Urinary bladder (tissue), 4 donors: ENCODE measurements around the gene LMAN1L. TPM values are rescaled to one million over a fixed set of nuclear protein-coding genes. Genes with fewer than 3 reads are reported as not detected.

Experiments
- DNase-seq: peaks from one replicate; pipeline ENCODE4 v3.0.0-alpha.2; 2015; ENCODE audit errors: extremely low spot score
- H3K27ac ChIP-seq: one replicate; pipeline ENCODE4 v1.5.1; 2013; ENCODE audit warnings: low read depth, mild to moderate bottlenecking, moderate library complexity
- H3K36me3 ChIP-seq: one replicate; pipeline ENCODE4 v1.6.1; 2013; ENCODE audit warnings: mild to moderate bottlenecking, moderate library complexity; ENCODE audit not compliant: insufficient read depth
- H3K4me1 ChIP-seq: one replicate; pipeline ENCODE4 v1.6.1; 2013; ENCODE audit warnings: mild to moderate bottlenecking, moderate library complexity; ENCODE audit not compliant: insufficient read depth
- H3K4me3 ChIP-seq: one replicate; pipeline ENCODE4 v1.5.1; 2013; ENCODE audit warnings: low read depth, low read length
- WGBS: extraction: QIAGEN DNeasy Blood & Tissue Kit; methylation state at CpG from one replicate; pipeline ENCODE4 v1.1.7; 2013; 5-methylcytosine and 5-hydroxymethylcytosine counted together
- polyA plus RNA-seq: library from polyadenylated mRNA; stranded (reverse); fragments of 200-250 nt; gene quantifications from one replicate; pipeline ENCODE4 v1.2.3, GENCODE V29; 2013
- total RNA-seq: library from RNA; depleted of rRNA; stranded (reverse); fragments of >200 nt; gene quantifications from one replicate; pipeline ENCODE4 v1.2.3, GENCODE V29; 2014
- donor health status: healthy with polysubstance abuse.
- donor health status: healthy.

The LMAN1L gene
- total and polyA plus RNA-seq, 2 donors: 0.33 to 0.85 TPM

- H3K36me3 ChIP-seq: peaks cover 4% of the 10 kb centered on the region
- no peak for DNase-seq
- no peaks in the 10 kb centered on the region for H3K4me1 ChIP-seq
- H3K4me3 ChIP-seq: no peak overlapping the region
- 82% methylated on average over 4 of the region's 4 CpGs for WGBS
- H3K27ac ChIP-seq: no peak overlapping the region
These were observed 32.9 kb downstream of the LMAN1L start for GRCh38 chr15:74845581-74845980.

GRCh38 chr15:74847432-74847831 lies 34.8 kb downstream of the LMAN1L start:
- Histone ChIP-seq H3K4me1 (no peaks in the 10 kb centered on the region), H3K36me3 (peaks cover 10% of the 10 kb centered on the region), H3K4me3 (no peak overlapping the region), H3K27ac (no peak overlapping the region)
- 86% methylated on average over 3 of the region's 3 CpGs for WGBS
- no peak for DNase-seq

DNA sequence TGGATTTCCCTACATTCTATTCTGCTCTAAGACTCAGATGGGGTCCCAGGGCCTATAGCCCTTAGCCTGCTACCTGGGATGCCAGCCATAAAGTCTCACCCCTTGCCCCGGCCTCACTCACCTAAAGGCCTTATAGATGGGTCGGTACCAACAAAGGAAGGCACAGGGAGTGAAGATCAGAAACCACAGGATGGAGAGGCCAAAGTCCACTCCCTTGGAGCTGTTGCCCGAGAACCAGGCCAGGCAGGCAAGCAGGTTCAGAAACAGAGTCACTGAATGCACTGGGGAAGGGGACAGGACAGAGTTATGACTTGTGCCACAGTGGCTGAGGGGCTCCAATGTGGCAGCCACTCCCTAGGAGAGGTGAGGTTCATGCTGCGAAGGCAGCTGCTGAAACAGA lies 37.8 kb downstream of the LMAN1L start:
- 95% methylated on average over 4 of the region's 4 CpGs for WGBS
- Histone ChIP-seq H3K4me1 (no peaks in the 10 kb centered on the region), H3K27ac (no peak overlapping the region), H3K36me3 (peaks cover 10% of the 10 kb centered on the region), H3K4me3 (no peak overlapping the region)
- no peak for DNase-seq

DNA sequence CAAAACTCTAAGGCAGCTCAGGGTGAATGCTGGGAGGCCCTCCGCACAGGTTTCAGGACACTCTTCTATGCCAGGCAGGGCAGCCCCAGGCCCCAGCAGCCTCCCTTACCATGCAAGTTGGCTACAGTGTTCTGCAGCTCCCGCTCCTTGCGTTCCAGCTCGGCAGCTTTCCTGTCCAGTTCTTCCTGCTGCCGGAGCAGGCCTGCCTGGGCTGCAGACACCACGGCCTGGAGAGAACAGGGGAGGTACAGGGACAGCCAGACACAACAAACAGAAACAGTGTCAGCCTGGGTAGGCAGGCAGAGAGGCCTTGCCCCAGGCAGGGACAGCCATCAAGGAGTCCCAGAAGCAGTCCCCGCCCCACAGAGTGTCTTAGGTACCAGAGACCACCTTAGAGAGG lies 39.3 kb downstream of the LMAN1L start:
- Histone ChIP-seq H3K4me1 (no peaks in the 10 kb centered on the region), H3K4me3 (no peak overlapping the region), H3K36me3 (peaks cover 10% of the 10 kb centered on the region), H3K27ac (no peak overlapping the region)
- WGBS: 93% methylated on average over 7 of the region's 7 CpGs
- no peak for DNase-seq

DNA sequence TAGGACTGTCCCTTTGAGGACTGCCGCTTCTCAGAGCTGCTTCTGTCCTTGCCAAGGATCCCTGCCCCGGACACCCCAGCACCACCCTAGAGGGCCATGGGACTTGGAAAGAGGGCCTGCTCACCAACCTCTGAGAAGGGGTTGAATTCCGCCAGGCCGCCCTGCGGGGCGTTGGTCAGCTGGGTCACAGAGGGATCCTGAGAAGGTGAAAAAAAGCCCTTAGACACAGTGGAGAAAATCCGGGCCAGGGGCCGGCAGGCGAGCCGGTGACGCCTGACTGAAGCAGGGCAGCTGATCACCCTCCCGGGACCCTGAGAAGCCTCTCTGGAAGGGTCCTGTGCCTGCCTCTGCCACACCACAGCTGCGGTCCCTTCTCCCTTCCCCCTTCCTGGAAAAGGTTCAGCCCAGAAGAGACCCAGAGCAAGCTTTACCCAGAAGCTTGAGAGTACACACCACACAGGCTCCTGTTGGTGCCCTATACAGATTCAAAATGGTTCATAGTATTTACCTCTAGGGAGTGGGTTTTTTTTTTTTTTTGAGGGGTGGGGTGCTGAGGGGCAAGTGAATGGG lies 41.9 kb downstream of the LMAN1L start:
- peaks cover 10% of the 10 kb centered on the region for H3K36me3 ChIP-seq
- no peak overlapping the region for H3K4me3 ChIP-seq
- H3K27ac ChIP-seq: no peak overlapping the region
- 94% methylated on average over 13 of the region's 13 CpGs for WGBS
- no peaks in the 10 kb centered on the region for H3K4me1 ChIP-seq
- no peak for DNase-seq

DNA sequence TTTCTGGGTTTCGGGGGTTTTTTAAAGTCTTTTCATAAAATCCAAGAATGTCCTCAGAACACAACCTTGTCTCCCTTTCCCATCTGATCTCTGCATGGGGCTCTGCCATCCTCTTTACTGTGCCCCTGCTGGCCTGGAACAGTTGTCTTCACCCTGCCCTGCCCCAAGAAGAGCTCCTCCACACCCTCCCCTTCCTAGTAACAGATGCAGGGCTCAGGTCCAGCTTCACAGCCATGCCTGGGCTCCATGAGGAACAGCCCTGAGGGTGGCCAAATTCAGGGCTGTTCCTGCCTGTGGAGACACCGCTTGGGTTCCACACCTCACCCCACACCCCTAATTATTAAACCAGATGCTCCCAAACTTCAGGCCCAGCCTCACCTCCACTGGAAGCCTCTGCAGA lies 43.2 kb downstream of the LMAN1L start:
- DNase-seq: no peak
- 98% methylated on average over 2 of the region's 2 CpGs for WGBS
- H3K27ac ChIP-seq: no peak overlapping the region
- H3K4me1 ChIP-seq: no peaks in the 10 kb centered on the region
- peaks cover 10% of the 10 kb centered on the region for H3K36me3 ChIP-seq
- no peak overlapping the region for H3K4me3 ChIP-seq

GRCh38 chr15:74856537-74856936 lies 43.9 kb downstream of the LMAN1L start:
- H3K4me3 ChIP-seq: no peak overlapping the region
- DNase-seq: no peak
- WGBS: 98% methylated on average over 1 of the region's 1 CpG
- H3K27ac ChIP-seq: no peak overlapping the region
- H3K4me1 ChIP-seq: no peaks in the 10 kb centered on the region
- peaks cover 8% of the 10 kb centered on the region for H3K36me3 ChIP-seq

DNA sequence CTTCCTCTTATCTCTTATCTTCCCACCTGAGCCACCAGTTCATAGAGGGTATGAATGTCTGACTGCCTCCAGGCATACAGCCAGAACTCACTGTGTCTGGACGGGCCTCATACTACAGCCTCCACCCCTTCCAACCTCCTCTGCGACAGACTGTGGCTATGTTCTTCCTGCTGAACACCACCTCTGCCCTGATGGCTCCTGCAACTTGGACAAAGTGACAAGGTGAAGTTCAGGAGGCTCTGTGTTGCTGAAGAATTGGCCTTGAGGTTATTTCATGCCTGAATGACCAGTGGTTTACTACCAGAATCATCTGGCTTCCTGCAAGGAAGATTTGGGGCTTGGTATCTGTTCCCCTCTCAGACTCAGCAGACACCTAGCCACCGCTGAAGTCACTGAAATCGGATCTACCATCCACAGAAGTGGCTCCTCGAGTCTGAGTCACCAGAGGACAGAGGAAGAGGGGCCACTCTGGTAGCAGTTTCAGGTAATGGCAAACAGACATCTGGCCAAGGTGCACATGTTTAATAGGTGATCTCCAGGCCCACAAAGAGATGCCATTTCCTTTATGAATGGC lies 44.5 kb downstream of the LMAN1L start:
- no peak overlapping the region for H3K27ac ChIP-seq
- 63% methylated on average over 5 of the region's 5 CpGs for WGBS
- H3K36me3 ChIP-seq: peaks cover 4% of the 10 kb centered on the region
- no peaks in the 10 kb centered on the region for H3K4me1 ChIP-seq
- H3K4me3 ChIP-seq: no peak overlapping the region
- DNase-seq: no peak

DNA sequence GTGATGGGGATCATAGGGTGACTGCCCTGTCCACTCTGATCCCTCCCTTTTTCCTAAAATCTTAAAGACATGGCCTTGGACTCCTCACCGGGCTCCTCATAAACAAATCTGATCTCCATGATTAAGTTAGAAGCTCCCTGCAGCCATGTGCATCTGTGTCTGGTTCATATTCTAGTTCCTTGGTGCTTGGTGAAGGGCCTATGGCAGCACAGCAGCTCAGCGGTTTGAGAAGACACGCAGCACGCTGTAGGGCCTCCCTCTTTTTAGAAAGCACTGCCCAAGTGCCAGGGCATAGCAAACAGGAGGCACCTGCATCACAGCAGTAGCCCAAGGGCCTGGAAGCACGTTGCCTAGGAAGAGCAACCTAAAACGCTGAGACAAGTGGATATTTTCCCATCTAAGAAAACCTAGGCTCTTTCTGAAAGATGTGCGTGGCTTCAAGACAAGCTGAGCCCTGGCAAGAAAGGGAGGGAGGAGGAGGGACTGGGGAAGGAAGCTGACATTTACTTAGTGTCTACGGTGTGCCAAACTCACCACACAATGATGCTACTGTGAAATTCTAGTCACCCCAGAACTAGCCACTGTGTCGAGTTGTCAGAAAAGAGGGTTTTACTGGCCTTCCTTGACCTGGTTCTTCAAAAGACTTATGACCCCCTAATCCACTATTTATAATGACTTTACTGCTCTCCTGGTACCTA lies 45.2 kb downstream of the LMAN1L start:
- peaks cover 2% of the 10 kb centered on the region for H3K36me3 ChIP-seq
- no peak for DNase-seq
- H3K4me3 ChIP-seq: no peak overlapping the region
- no peaks in the 10 kb centered on the region for H3K4me1 ChIP-seq
- H3K27ac ChIP-seq: no peak overlapping the region
- WGBS: 53% methylated on average over 9 of the region's 9 CpGs

- no peak for DNase-seq
- H3K4me3 ChIP-seq: no peak overlapping the region
- no peaks in the 10 kb centered on the region for H3K4me1 ChIP-seq
These were observed 45.7 kb downstream of the LMAN1L start for GRCh38 chr15:74858369-74858740.

GRCh38 chr15:74863239-74864056 lies 50.8 kb downstream of the LMAN1L start:
- no peak overlapping the region for H3K4me3 ChIP-seq
- H3K36me3 ChIP-seq: no peaks in the 10 kb centered on the region
- no peaks in the 10 kb centered on the region for H3K4me1 ChIP-seq
- no peak for DNase-seq
- WGBS: 84% methylated on average over 11 of the region's 11 CpGs
- no peak overlapping the region for H3K27ac ChIP-seq

More at GRCh38 chr15:74858369-74858740, 45.7 kb downstream of the LMAN1L start:
- WGBS: 68% methylated on average over 4 of the region's 4 CpGs
- Histone ChIP-seq H3K27ac (no peak overlapping the region), H3K36me3 (peaks cover 2% of the 10 kb centered on the region)

DNA sequence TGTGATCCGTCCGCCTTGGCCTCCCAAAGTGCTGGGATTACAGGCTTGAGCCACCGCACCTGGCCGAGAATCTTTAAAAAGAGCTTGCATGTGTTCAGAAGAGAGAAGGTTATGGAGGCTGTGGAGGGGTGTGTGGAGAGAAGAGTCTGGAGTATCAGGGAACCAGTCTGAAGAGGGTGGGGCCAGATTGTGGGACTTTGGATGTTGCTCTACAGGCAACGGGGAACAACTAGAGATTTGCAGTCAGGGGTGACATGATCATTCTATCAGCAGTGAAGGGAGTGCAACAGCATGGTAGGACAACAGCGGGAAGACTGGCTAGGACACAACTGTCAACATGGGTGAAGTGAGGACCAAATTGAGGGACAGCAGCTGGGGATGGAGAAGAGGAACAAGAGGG lies 51.7 kb downstream of the LMAN1L start:
- 87% methylated on average over 6 of the region's 6 CpGs for WGBS
- Histone ChIP-seq H3K27ac (no peak overlapping the region), H3K4me3 (no peak overlapping the region), H3K4me1 (no peaks in the 10 kb centered on the region), H3K36me3 (no peaks in the 10 kb centered on the region)
- DNase-seq: no peak

DNA sequence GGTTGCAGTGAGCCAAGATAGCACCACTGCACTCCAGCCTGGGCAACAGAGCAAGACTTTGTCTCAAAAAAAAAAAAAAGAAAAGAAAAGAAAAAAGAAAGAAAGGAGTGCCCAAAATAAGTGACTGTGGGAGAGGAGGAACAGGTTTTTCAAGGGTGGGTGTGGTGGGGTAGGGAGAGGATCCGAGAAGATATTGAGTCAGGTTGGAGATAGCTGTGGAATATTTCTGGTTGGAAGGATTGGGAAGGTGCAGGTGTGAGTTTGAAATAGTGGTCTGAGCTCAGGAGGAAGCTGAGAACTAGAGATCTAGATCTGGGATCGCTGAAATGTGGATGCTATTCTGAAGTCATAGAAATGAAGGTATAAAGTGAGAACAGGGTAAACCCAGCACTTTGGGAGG lies 52.7 kb downstream of the LMAN1L start:
- Histone ChIP-seq H3K4me3 (no peak overlapping the region), H3K4me1 (no peaks in the 10 kb centered on the region), H3K27ac (no peak overlapping the region), H3K36me3 (no peaks in the 10 kb centered on the region)
- no peak for DNase-seq
- 83% methylated on average over 2 of the region's 2 CpGs for WGBS

DNA sequence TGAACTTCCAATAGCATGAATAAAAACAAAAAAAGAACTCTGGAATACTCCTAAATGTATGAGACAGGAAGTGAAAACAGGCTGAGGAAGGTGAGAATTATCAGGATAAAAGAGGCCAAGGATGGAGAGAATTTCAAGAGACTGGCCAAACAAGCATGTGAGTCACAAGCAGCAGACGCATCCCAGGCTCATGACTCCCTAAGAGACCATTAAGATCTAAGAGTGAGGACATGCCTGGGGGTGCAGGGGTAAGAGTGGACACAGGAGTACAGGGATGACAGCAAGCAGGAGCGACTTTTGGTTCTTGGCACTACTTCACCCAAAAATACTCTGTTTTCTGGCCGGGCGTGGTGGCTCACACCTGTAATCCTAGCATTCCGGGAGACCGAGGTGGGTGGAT lies 53.5 kb downstream of the LMAN1L start:
- Histone ChIP-seq H3K36me3 (no peaks in the 10 kb centered on the region), H3K4me3 (no peak overlapping the region), H3K4me1 (no peaks in the 10 kb centered on the region), H3K27ac (no peak overlapping the region)
- 78% methylated on average over 6 of the region's 6 CpGs for WGBS
- DNase-seq: no peak
